Activated T-cell treated with anti-CD3 and anti-CD28 coated beads, Interleukin-2, amount 50 U/mL, for 48 hours (primary cell): Measurements from ENCODE around the gene CRISPLD2.
"Not testable (repeated sequence)": the region's sequence is repeated elsewhere in the genome, so short reads cannot be mapped to it uniquely, and the experiment has no call there.

ENCODE experiments used
- DNase-seq, 2 experiments: peaks; one replicate each; pipeline ENCODE4 v3.0.0-alpha.2; 2020

Gene CRISPLD2

GRCh38 chr16:84842516-84843148 is 22.8 kb downstream of the CRISPLD2 start:
- no peak for DNase-seq

DNA sequence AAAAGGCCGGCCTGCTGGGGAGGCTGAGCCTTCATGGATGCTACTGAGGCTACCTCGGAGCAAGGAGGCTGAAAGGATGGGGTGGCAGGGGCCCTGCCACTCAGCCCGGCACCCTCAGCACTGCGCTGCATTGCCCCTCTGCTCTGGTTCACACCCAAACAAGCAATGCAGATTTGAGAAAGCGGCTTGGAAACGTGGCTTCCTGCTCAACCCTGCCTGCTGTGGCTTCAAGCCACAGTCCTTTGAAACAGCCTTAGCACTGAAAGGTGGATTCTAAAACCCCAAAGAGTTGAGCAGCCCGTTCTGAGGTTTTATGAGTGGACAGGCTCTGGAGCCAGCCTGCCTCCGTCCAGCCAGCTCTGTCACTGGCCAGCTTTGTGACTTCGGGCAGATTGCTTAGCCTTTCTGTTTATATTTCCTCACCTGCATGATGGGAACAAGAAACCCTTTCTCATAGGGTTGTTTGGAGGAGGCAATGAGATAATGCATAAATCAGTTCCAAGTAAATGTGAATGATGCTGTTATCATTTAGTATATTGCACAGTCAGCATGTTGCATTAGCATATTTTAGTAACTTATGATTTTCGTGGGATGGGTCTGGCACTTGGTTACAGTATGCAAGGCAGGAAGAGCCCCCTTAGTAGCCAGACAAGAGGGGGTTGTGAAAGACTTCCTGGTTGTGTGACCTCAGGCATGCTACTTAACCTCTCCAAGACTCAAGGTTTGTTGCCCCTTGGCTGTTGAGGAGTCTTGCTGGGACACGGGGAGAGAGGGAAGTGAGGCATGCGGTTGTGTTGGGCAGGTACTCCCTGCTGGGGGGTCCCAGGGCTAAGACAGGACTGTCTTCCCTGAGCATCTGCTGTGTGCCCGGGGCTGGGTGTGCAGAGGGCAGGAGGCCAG is 23.6 kb downstream of the CRISPLD2 start:
- no peak for DNase-seq

GRCh38 chr16:84844049-84844350 is 24.2 kb downstream of the CRISPLD2 start:
- DNase-seq: no peak

GRCh38 chr16:84844559-84845495 is 25.0 kb downstream of the CRISPLD2 start:
- DNase-seq: no peak

GRCh38 chr16:84845496-84846002 is 25.8 kb downstream of the CRISPLD2 start:
- DNase-seq: no peak

- DNase-seq: no peak
Observed at GRCh38 chr16:84847564-84848355, 28.0 kb downstream of the CRISPLD2 start.

DNA sequence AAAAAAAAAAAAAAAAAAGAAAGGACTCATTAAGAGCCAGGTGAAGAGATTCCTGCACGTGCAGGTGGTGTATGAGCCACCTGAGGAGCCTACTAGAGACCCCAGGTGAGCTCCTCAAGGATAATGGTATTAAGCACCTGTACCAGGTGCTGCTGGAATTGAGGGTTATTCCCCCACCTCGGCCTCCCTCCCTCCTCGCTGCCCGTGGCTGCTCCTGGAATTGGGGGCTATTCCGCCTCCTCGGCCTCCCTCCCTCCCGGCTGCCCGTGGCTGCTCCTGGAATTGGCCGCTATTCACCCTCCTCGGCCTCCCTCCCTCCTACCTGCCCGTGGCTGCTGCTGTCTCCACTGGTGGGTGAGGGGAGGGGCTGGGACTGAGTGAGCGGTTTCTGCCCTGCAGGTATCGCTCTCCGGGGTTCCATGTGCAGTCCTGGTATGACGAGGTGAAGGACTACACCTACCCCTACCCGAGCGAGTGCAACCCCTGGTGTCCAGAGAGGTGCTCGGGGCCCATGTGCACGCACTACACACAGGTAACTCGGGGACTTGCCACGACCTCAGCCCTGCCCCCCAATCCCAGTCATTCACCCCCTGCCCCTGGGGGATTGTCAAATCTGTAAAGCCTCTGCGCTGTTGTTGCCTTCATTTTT is 29.3 kb downstream of the CRISPLD2 start:
- DNase-seq: no peak

DNA sequence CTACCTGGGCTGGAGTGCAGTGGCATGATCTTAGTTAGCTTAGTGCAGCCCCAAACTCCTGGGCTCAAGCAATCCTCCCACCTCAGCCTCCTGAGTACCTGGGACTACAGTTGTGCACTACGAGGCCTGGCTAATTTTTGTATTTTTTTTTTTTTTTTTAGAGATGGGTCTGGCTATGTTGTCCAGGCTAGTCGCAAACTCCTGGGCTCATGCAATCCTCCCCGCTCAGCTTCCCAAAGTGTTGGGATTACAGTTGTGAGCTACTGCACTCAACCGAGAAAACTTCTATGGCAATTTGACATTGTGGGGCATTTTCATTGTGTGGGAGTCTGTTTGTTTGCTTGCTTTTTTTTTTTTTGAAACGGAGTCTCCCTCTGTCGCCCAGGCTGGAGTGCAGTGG is 30.0 kb downstream of the CRISPLD2 start:
- DNase-seq: no peak

DNA sequence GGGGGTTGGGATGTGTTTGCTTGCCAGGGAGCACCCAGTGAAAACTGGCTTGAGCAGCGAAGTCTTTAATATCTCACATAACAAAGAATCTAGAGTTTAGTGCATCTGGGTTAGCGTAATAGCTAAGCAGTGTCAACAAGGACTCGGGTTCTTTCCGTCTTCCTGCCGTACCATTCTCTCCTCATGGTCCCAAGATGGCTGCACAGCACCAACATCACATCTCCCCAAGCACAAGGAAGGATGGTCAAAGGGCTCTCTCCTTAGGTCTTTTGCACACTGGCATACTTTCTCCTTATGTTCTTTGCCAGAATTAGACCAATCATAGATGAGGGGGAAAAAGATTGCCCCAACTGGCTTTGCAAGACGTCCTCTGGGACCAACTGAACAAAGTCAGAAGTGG is 30.9 kb downstream of the CRISPLD2 start:
- no peak for DNase-seq

GRCh38 chr16:84851192-84852127 is 31.7 kb downstream of the CRISPLD2 start:
- DNase-seq: no peak

GRCh38 chr16:84853534-84853933 is 33.7 kb downstream of the CRISPLD2 start:
- DNase-seq: no peak

DNA sequence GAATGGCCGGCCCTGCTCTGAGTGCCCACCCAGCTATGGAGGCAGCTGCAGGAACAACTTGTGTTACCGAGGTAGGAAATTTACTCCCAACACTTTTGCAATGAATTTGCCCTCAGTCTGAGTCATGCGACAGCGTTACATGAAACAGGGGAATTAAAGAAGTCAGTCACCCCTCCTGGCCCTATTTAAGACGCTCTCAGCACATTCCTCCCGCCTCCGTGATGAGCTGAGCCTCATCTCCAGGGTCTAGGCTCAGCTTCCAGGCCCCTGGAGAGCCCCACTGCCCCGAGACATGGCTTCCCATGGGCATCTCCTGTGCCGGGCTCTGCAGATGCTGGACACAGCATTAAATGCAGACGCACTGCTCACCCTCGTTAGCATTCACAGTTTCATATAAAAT is 35.0 kb downstream of the CRISPLD2 start:
- DNase-seq: no peak

- DNase-seq: not testable (repeated sequence)
Observed at GRCh38 chr16:84855435-84856202, 35.8 kb downstream of the CRISPLD2 start.

DNA sequence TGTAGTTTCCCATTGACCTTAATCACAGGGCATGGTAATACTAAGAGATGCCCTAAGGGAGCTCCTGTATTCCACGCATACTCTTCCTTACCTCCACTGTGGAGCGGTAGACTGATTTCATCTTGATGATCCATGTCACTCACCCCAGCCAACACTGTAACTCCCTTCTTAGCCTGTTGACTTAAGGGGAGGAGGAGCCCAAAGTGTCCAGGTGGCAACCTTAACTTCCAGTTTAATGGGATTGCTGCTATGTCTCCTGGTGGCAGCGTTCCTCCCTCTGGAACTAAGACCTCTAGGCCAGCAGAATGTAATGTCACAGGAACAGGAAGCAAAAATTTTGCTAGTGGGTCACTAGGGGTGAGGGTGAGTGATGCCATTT is 36.4 kb downstream of the CRISPLD2 start:
- not testable (repeated sequence) for DNase-seq

- DNase-seq: not testable (repeated sequence)
Observed at GRCh38 chr16:84856811-84857210, 37.0 kb downstream of the CRISPLD2 start.

DNA sequence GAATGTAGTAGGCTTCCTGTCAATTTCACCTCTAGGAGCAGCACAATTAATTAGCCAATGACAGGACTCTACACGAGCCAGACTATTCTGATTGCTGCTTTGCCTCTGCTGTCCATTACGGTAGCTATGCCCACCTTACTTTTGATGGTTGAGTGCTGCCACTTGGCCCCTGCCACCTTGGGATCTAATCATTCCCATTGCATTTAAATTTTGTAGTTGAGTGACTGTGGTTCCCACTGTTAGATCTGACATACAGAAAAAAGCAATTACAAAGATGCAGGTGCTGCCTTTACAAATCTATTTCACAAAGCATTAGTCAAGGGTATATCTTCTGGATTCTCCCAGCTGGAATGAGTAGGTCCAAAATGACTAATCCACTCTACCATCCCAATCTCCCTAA is 39.9 kb downstream of the CRISPLD2 start:
- no peak for DNase-seq

- no peak for DNase-seq
Observed at GRCh38 chr16:84860383-84860782, 40.6 kb downstream of the CRISPLD2 start.

DNA sequence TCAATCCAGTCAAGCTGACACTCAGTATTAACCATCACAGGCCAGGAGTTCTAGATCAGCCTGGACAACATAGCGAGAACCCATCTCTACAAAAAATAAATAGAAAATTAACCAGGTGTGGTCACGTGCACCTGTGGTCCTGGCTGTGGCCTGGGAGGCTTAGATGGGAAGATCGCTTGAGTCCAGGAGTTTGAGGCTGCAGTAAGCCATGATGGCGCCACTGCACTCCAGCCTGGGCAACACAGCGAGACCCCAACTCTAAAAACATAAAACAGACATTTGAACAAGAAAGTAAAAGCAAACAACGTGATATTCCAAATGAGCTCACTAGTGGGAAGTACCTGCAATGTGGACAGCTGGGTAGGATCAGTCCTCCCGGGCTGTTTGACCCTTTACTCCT is 41.9 kb downstream of the CRISPLD2 start:
- DNase-seq: no peak

DNA sequence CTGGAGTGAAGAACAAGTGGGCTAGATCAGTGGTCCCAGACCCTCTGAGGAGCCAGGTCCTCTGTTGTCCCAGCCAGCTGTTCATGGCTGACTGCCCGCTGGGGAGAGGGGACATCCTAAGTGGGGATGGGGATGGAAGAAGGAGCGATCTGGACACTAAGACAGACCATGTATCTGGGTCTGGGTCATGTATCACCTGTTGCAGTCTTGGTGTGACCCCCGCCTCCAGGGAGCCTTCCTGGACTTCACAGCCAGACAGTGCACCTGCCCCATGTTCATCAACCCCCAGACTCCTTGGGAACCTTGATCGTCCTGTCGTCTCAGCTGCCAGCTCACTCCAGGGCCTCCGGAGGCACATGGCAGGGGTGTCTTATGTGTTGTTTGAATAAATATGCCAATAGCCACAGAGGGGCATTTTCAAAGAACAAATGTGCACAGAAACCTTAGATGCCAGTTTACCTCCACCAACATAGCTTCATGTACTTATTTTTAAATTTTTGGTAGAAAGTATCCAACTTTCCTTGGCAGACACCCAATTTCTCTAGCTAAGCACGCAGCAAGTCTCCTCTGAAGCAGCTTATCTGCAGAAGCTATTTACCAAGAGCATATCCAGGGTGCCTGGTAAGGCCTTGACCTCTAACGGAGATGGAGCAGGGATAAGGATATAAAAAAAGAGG is 43.2 kb downstream of the CRISPLD2 start:
- DNase-seq: no peak
